NCI-H2029 (cell line): Measurements from ENCODE around the gene KSR2.
"Not testable (repeated sequence)": the region's sequence is repeated elsewhere in the genome, so short reads cannot be mapped to it uniquely, and the experiment has no call there.

ENCODE experiments used
- DNase-seq: peaks from one replicate; lab custom pipeline; 2025; lab: John Stamatoyannopoulos, UW

KSR2 gene

DNA sequence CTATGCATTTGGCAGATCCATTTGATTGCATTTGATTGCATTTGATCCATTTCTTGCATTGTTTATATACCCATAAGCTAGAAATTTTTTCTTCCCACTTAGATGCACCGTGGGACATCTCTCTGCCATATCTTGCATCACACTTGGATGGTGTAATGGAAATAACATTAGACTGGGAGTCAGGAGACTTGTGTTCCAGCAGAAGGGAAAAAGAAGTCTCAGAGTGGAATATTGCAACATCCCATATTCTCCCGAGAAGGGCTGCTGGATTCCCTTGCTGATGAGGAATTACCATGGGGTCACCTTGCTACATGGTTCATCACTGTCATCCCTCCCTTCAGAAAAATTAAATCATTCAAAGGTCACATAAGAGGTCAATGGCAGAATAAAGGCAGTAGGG, 78.1 kb downstream of the KSR2 start:
- DNase-seq: no peak

DNA sequence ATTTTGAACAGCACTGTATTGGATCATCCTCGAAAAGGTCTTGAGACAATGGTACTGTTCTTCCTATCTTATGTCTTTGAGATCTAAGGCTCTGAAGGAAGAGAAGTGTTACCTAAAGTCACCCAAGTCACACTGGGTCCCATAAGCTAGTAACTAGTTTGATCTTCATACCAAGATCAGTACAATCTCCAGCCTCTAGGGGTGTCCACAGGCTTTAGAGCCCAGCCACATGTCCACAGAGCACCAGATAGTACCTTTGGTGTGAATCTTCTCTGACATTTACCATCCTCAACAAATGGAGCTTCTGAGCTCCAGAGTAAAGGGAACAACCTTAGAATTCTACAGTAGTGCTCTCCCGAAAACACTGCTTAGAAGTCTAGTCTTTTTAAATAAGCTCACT, 78.7 kb downstream of the KSR2 start:
- no peak for DNase-seq

DNA sequence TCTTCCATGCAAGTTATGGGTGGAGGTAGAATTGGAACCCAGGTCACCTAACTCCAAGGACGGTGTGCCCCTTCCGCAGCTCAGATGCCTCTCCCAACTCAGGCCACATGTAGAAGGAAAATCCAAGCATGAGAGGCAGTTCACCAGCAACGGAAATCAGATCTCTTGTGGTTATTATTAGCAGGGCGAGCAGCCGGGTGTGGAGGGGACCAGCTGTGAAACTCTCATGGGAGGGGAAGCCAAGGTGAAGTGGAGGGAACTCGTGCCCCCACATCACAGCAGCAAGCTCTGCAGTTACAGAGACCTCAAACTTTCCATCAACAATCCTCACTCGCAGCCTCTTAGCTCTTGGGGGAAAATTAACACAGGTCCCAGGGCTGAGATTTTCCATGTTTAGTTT, 79.7 kb downstream of the KSR2 start:
- no peak for DNase-seq

DNA sequence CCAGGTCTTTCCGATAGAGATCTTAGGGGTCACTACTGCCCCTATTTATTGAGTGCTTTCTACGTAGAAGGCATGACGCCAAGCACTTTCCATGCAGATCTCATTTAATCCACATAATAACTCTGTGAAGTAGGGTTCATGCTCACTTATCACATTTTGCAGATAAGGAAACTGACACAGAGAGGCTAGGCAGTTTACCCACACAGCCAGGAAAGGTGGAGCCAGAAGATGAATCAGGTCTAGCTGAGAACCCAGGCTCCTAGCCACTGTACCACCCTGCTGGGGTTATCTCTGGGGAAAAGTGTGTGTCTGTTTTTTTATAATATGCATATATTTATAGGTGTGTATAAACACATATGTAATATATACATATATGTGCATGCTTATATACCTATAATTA, 83.6 kb downstream of the KSR2 start:
- DNase-seq: no peak

DNA sequence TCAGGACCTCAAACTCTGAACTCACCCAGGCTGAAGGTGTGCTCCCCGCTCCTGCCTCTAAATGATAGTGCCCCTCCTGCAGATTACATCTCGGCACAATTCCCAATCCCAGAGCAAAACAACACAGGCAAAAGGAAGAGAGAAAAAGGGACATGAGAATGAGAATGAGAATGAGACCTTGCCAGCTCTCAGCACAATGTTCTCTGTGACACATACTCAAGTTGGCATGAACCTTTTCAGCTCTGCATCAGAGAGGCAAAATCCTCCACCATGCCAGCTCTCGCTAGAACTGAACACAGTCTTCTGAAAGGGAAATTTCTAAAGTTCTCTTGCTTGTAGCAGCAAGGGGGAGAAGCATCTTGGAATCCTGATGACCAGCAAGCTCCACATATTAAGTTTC, 84.6 kb downstream of the KSR2 start:
- DNase-seq: no peak

DNA sequence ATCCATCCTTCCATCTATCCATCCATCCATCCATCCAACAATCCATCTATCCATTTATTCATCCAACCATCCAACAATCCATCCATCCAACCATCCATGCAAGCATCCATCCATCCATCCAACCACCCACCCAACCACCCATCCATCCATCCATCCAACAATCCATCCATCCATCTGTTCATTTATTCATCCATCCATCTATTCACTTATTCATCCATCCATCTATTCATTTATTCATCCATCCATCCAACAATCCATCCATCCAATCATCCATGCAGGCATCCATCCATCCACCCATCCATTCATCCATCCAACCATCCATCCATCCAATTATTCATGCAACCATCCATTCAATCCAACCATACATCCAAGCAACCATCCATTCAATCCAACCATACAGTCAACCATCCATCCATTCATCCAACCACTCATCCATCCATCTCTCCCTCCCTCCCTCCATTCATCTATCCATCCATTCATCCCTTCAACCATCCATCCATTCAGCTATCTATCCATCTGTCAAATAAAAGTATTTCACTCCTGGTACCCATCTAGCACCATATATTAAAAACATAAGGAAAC, 86.1 kb downstream of the KSR2 start:
- DNase-seq: no peak

DNA sequence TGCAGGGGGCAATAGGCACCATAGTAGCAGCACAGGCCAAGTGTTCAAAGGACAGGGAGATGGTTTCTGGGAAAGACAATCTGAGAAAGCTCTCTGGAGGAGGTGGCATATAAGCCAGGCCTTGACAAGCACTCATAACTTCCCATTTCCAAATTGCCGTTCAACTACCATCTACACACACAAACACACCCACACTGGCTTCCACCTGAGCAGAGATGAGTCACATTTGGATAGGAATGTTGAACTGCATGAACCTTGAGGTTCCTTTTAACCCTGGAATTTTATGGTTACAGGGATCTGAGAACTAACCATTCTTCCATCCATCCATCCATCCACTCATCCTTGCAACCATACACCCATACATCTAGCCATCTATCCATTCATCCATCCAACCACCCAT, 86.6 kb downstream of the KSR2 start:
- DNase-seq: no peak

DNA sequence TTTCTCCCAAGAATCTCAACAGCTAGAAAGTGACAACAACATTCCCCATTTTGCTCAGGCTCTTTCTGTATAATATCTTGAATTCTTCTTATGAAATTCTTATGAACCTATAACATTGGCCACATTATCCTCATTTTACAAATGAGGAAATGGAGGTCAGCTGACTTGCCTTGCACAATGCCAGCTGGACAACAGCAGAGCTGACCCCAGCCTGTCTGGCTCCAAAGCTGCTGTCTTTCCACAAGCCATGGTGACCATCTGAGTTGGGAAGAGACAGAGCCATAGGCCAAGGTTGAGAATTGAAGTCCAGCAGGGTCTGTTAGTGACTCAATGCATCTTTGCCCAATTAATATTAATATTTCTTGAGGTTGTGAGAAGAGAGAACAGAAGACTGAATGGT, 87.3 kb downstream of the KSR2 start:
- DNase-seq: no peak

DNA sequence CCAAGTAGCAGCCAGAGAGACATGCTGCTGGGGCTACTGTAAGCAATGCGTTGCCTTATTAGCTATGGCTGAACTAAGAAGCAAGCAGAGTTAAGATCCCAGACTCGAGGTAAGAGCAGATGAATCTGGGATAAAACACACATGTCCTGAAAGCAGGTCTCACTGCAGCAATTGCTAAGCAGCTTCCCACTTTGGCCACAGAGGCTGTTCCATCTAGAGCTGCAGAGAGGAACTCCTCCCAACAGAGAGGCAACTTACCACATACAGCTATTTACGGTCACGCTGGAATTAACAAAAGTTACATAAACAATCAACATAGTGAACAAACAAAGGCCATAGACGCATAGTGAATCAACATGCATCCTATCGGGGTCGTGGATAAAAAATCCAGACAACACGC, 90.2 kb downstream of the KSR2 start:
- DNase-seq: no peak

DNA sequence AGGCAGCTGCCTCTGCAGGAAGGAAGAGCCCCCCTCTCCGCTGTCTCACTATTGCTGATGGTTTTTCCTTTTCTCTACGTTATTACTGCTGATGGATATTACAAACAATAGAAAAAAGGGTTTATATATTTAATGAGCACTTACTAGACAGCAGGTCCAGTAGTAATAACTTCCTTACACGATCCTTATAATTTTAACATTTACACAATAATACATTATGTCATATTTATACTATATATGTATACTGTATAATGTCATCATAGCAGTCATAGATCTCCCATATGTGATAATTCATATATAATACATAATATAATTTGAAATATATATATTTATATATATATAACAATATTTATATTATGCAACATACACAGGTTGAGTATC, 92.4 kb downstream of the KSR2 start:
- DNase-seq: no peak

DNA sequence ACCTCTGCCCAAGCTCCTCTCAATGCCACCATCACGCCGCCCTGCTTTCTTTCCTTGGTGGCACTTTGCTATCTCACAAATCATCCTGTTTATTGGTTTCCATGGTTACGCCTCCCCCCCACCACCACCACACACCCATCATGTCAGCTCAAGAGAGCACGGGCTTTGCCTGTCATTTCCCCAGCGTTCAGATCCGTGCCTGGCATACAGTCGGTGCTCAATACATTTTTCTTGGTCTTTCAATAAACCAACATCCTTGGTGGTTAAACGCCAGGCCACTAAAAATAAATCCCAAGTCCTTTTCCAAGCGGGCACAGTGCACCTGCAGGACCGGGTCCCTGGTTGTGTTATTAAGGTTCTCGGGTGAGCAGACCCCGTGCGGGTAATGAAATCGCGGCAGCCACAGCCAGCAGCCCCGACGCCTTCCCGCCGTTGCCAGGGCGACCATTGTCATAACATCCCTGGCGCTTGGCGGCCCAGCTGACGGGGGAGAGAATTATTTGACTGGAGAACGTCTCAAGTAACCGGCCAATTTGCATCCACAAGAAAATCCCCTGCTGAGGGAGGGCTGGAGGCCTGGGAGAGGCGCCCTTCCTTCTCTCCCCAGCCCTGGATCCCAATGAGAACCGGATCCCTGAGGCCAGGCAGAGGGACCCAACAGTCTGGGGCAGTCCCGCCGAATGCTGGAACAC, 92.9 kb downstream of the KSR2 start:
- peak; percentile 71 for DNase-seq

DNA sequence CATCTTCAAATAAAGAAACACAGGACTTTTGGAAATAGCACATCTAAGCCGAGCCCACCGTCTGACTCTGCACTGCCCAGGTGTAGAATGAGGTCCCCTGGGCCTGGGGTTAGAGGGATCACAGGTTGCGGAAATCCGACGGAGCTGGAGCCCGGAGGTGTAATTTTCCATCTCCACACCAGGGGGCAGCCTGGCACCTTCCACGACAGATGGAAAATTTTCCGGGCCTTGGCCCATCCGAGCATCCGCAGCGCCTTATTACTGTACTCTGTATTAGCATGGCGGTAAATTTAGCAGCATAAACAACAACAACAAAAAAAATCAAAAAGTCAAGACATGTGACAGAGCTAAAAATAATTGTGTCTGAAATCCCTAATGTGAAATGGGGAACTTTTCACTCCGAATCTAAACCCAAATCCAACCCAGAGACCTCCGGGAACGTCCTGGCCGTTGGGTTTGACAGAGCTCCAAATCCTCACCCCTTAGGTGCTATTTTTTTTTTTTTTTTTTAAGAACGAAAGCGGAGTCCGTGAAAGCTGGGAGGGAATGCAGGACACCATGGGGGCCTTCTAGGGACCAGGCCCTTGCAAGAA, 93.9 kb downstream of the KSR2 start:
- peak; percentile 71 for DNase-seq

DNA sequence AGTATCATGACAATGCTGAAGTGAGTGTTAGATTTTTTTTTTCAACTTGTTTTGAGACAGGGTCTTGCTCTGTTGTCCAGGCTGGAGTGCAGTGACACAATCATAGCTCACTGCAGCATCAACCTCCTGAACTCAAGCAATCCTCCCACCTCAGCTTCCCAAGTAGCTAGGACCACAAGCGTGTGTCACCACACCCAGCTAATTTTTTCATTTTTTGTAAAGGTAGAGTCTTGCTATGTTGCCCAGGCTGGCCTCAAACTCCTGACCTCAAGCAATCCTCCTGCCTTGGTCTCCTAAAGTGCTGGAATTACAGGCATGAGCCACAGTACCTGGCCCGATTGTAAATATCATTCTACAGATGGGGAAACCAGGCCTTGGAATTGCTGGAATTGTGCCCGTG, 94.6 kb downstream of the KSR2 start:
- DNase-seq: not testable (repeated sequence)

DNA sequence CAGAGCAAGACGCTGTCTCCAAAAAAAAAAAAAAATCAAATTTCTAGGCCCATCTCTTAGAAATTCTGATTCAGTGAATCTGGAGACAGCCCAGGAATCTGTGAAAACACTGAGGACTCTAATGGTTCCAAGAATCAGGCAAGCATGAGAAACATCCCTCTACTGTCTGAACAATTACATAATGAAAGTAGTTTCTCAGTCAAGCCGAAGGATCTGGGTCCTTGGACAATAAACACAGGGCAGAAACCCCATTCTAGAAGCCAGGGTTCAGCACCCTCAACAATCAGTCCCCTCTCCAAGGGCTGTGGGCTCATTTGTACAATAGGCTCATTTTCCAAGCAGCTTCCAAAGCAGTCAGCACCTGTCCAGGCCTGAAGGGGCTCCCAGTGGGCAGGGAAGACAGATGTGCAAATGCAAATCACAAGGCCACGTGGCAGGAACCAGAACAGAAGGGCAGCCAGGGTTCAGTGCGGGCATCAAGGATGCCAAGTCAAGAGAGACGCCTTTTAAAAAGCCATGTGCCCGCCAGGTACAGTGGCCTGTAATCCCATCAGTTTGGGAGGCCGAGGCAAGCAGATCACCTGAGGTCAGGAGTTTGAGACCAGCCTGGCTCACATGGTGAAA, 96.1 kb downstream of the KSR2 start:
- no peak for DNase-seq

DNA sequence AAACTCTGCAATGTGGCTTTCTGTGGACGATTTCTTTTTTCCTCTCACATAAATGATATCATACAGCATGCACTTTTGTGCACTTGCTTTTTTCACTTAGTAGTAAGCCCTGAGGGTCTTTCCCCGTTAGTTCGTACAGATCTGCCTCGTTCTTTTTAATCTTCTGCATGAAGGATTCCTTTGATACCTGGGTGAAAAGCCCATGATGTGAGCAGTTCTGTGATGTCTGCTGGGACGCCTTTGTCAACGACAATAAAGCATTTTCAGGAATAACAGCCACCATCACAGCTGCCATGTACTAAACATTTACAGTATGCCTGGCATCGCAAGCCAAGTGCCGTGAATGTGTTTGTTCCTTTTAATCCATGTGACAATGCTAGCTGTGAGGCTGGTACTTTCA, 99.2 kb downstream of the KSR2 start:
- no peak for DNase-seq

DNA sequence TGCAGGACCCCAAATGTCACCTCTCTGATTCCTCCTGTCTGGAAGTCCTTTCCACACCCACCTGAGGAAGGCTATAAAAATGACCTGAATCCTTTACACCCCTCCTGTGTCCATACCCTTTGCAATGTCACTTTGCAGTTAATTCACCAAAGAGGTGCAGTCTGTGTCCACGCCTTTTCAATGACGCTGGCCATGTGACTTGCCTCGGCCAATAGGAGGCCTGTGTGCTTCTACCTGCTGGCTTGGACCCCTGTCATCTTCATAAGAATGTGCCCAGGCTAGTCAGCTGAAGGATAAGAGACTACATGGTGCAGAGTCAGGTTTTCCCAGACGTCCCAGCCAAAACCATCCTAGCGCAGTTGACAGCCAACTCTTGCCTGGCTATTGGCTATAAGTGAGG, 101.4 kb downstream of the KSR2 start:
- DNase-seq: no peak

DNA sequence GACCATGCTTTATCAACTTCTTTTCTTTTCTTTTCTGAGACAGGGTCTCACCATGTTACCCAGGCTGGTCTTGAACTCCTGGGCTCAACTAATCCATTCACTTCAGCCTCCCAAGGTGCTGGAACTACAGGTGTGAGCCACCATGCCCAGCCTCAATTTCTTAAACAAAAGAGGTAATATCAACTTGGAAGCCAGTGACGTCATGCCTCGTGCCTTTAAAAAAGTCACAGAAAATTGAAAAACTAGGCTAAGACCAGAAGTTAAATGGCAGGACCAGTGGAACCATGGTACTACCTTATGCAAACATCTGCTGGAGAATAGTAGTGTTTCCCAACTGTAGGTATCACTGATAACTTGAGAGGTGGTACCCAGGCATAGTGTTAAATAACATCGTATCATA, 103.3 kb downstream of the KSR2 start:
- no peak for DNase-seq

DNA sequence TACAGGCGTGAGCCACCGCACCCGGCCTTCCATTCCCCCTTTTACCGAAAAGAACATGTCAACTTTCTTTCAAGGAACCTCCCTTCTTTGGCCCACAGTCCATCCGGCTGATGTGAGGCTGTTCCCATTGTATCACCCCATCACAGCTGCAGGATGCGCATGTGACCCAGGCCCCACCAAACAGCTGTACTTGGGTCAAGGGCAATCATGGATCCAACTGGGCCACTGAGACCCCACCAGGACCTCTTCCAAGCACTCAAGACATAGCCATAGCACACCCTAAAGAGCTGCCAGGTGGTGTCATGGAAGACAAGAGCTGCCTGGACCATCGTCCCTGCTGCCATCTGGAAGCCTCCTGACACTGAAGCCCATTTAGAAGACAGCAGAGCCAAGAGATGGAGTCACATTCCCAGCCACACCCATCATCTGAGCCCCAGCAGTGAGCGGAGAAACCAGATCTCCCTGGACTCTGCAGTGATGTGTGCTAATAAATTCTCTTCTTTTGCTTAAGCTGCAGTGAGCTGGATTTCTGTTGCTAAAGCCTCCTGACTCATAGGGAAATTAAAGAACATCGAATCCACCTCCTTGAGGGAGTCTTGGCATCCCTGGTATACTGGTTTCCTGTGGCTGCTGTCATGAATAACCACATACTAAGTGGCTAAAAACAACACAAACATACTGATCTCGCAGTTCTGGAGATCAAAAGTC, 105.6 kb downstream of the KSR2 start:
- DNase-seq: no peak

DNA sequence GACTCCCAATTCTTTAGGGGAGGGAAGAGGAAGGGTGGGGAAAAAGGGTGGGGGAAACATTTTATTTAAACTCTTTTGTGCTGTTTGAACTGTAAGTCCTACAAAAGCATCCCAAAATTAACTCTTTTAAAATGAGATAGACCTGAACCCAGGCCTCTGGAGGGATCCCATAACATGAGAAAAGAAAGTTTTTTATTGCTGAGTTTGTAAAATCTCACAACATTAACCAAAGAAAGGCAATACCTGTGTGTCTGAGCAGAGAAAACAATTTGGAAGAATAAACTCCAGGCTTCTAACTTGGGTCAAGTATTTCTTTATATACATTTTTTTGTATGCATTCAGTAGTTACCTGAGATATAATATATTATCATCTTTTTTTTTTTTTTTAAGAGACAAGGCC, 107.1 kb downstream of the KSR2 start:
- no peak for DNase-seq

DNA sequence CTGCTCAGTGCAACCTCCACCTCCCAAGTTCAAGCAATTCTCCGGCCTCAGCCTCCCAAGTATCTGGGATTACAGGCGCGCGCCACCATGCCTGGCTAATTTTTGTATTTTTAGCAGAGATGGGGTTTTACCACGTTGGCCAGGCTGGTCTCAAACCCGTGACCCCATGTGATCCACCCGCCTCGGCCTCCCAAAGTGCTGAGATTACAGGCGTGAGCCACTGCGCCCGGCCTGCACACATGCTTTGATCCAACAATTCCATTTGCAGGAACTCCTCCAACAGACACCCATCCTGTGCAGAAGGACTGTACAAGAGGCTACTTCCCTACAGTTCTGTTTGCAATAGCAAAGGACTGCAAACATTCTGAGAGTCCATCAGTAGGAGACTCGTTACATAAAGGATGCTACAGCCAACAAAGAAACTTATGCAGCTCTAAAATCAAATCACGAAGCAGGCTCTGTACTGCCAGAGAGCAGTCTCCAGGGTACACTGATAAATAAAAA, 108.0 kb downstream of the KSR2 start:
- DNase-seq: peak; percentile 54

DNA sequence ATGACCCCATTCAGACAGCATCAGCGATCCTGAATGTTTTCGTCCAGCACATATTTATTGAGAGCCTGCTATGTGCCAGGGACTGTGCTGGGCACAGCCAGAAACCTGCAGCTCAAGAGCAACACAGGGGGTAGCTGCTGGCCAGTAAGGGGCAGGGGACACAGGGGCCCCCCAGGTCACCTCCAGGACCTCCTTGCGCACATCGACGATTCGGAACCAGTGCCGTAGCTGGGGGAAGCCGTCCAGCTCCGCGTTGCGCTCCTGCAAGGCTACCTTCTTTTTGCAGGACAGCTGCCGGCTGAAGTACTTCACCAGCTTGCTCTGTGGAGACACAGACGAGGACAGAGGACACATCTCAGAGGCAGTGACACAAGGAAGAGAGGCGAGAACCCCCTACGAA, 108.7 kb downstream of the KSR2 start:
- no peak for DNase-seq
